AG09309 (cell line): Measurements from ENCODE around the gene TTC36.
"Not testable (repeated sequence)": the region's sequence is repeated elsewhere in the genome, so short reads cannot be mapped to it uniquely, and the experiment has no call there.

Experiments
- DNase-seq: peaks from one replicate; pipeline ENCODE4 v3.0.0-alpha.2; 2010; ENCODE audit warnings: low read depth
- H3K4me3 ChIP-seq: 2 replicates; pipeline ENCODE4 v1.5.1; 2011; ENCODE audit warnings: mild to moderate bottlenecking, low read depth, low read length, moderate library complexity; ENCODE audit not compliant: control insufficient read depth
- TF ChIP-seq, protein P1 (sequence below): IDR thresholded peaks from 2 replicates; pipeline ENCODE4 v1.5.1; 2011; ENCODE audit warnings: mild to moderate bottlenecking, low read depth, low read length, inconsistent platforms; ENCODE audit not compliant: insufficient read depth, control insufficient read depth; ENCODE audit errors: missing control alignments

Gene TTC36

DNA sequence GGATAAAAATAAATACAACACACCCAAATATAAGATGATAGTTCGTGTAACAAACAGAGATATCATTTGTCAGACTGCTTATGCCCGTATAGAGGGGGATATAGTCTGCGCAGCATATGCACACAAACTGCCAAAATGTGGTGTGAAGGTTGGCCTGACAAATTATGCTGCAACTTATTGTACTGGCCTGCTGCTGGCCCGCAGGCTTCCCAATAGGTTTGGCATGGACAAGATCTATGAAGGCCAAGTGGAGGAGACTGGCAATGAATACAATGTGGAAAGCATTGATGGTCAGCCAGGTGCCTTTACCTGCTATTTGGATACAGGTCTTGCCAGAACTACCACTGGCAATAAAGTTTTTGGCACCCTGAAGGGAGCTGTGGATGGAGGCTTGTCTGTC lies 33.5 kb downstream of the TTC36 start:
- H3K4me3 ChIP-seq, result no peak overlapping the region
- TF ChIP-seq, protein P1, sequence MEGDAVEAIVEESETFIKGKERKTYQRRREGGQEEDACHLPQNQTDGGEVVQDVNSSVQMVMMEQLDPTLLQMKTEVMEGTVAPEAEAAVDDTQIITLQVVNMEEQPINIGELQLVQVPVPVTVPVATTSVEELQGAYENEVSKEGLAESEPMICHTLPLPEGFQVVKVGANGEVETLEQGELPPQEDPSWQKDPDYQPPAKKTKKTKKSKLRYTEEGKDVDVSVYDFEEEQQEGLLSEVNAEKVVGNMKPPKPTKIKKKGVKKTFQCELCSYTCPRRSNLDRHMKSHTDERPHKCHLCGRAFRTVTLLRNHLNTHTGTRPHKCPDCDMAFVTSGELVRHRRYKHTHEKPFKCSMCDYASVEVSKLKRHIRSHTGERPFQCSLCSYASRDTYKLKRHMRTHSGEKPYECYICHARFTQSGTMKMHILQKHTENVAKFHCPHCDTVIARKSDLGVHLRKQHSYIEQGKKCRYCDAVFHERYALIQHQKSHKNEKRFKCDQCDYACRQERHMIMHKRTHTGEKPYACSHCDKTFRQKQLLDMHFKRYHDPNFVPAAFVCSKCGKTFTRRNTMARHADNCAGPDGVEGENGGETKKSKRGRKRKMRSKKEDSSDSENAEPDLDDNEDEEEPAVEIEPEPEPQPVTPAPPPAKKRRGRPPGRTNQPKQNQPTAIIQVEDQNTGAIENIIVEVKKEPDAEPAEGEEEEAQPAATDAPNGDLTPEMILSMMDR, result no peak
- no peak for DNase-seq

DNA sequence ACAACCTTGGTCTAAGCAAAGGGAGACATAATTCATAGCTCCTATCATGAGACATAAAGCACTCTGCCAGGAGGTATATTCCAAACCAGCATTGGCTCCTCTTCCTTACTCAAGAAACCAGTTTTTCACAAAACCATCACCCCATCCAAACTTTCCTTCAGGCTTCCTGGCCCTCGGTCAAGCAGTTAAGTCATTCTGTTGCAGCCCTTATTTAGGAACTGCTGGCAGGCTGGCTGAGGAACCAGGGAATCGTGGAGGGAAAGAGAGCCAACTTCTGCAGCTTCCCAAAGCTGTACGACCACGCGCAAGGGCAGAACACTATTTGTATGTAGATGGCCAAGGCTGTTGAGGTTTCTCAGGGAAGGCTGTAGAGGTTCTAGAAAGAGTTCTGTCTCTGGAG lies 37.8 kb downstream of the TTC36 start:
- no peak for DNase-seq
- H3K4me3 ChIP-seq, result peak overlapping the region; percentile 64
- TF ChIP-seq, protein P1, result no peak

DNA sequence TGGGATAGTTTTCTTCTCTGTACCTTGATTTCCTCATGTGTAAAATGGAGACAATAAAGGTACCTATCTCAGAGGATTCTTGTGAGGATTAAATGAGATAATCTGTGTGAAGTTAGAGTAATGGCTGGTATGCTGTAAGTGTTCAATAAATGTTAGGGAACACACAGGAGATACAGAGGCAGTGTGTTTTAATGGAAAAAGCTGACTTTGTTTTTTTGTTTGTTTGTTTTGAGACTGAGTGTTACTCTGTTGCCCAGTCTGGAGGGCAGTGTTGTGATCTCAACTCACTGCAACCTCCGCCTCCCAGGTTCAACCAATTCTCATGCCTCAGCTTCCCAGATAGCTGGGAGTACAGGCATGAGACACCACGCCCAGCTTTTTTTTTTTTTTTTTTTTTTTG lies 42.4 kb downstream of the TTC36 start:
- no peak overlapping the region for H3K4me3 ChIP-seq
- TF ChIP-seq, protein P1, result no peak
- DNase-seq, result no peak

DNA sequence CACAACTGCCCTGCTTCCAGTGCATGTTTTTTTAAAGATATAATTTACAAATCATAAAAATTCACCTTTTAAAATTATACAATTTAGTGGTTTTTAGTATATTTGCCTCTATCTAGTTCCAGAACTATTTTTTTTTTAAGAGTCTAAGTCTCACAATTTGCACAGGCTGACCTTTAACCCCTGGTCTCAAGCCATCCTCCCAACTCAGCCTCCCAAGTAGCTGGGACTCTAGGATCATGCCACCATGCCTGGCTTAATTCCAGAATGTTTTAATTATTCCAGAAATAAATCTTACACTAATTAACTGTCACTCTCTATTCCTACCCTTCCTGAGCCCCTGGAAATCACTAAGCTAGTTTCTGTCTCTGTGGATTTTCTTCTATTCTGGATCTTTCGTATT lies 43.5 kb downstream of the TTC36 start:
- H3K4me3 ChIP-seq, result no peak overlapping the region
- TF ChIP-seq, protein P1, result no peak
- DNase-seq, result no peak

DNA sequence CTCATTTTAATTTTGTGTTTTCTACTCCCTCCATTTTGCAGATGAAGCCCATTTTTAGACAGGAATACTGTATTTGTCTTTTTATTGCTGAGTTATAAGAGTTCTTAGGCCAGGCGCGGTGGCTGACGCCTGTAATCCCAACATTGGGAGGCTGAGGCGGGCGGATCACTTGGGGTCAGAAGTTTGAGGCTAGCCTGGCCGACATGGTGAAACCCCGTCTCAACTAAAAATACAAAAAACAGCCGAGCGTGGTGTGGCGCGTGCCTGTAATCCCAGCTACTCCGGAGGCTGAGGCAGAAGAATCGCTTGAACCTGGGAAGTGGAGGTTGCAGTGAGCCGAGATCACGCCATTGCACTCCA lies 44.4 kb downstream of the TTC36 start:
- DNase-seq, result not testable (repeated sequence)

DNA sequence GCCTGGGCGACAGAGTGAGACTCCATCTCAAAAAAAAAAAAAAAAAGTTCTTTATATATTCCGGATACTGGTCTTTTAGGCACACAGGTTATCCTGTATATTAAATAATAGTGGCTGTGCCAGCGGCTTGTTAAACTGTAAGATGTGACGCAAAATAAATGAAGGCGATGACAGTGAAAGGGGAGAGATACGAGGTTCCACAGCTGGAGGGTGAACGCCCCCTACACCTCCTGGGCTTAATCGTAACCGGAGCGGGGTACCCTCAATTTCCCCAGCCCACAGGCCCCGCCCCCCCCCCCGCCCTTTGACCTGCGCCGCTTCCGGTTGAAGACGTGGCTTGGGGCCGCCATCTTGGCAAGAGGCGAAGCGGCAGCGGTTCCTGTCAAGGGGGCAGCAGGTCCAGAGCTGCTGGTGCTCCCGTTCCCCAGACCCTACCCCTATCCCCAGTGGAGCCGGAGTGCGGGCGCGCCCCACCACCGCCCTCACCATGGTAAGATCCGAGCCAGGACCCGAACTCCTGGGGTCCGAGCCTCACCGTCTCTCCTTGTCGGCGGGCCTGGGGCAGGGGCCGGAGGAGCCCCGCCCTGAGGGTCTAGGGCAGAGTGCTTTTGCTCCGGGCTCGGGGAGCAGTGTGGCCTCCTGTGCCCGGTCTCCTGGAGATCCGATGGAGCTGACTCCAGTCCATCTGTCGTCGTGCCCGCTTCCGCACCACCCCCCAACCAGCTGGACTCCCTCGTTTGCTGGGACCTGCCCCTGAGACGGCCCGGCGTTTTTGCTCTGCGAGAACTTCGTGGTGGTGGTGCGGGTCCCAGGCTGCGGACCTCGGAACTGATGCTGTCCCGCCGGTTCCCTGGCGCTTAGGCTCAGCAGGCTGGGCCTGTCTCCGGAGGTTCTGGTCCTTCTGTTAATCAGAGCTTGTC lies 45.0 kb downstream of the TTC36 start, which contains the start of gene ARCN1:
ARCN1 (plus strand) TSS at position 349 of the 920 bp plus-strand sequence; CDS start at position 488, 139 bp downstream.
- H3K4me3 ChIP-seq, result peak within 1 kb of the TSS; percentile 99
- TF ChIP-seq, protein P1, result no peak
- DNase-seq, result no peak

More for the DNA sequence above, 44.4 kb downstream of the TTC36 start:
- H3K4me3 ChIP-seq, result peak overlapping the region; percentile 99

DNA sequence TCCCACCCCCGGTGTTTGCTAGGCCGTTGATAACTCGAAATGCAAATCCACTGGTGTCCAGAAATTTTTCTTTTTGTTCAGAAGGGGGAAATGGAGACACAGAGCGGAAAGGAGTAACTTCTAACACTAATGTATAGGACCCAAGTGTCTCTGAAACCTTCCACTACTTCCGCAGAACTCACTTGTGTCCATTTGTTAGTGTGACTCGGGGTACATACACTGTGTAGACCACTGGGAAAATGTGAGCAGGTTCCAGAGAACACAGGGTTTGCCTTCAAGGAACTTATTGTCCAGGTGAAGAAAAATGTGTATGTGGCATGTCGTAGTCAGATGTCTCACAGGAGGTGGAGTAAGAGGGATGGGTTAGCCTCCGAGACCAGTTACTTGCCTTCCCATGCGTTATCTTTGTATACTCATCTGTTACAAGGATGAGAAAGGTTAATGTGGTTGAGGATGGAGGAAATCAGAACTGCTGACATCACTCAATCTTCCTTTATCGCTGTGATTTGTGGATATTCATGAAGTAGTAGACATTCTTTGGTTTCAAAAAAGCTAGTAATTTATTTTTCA lies 45.8 kb downstream of the TTC36 start:
- DNase-seq, result no peak
- peak overlapping the region; percentile 99 for H3K4me3 ChIP-seq
- TF ChIP-seq, protein P1, result no peak
